Upper lobe of right lung (tissue), 1 donor: ENCODE results near the gene SRRD. TPM values are rescaled to one million over a fixed set of nuclear protein-coding genes. Genes with fewer than 3 reads are reported as not detected.

Experiments used
- ATAC-seq: fragments of 200-7000 bp; cut with Tn5 transposase; one replicate; pipeline ENCODE4 v1.9.1; 2020; ENCODE audit warnings: mild to moderate bottlenecking, moderate library complexity
- DNase-seq: peaks from one replicate; pipeline ENCODE4 v3.0.0-alpha.2; 2020
- H3K27ac ChIP-seq: fragments of 200-600 bp; one replicate; pipeline ENCODE4 v1.8.0; 2022
- H3K27me3 ChIP-seq: fragments of 200-600 bp; one replicate; pipeline ENCODE4 v1.8.0; 2022; ENCODE audit warnings: mild to moderate bottlenecking
- H3K36me3 ChIP-seq: fragments of 200-600 bp; one replicate; pipeline ENCODE4 v1.8.0; 2022
- H3K4me1 ChIP-seq: fragments of 200-600 bp; one replicate; pipeline ENCODE4 v1.8.0; 2022
- H3K4me3 ChIP-seq: fragments of 200-600 bp; one replicate; pipeline ENCODE4 v1.8.0; 2022; ENCODE audit warnings: mild to moderate bottlenecking
- H3K9me3 ChIP-seq: fragments of 200-600 bp; one replicate; pipeline ENCODE4 v1.8.0; 2022
- CTCF ChIP-seq: fragments of 200-600 bp; IDR thresholded peaks from one replicate; pipeline ENCODE4 v1.8.0; 2022; ENCODE audit warnings: antibody characterized with exemption
- intact Hi-C: fragments of 100-400 bp; cut with DNase I; formaldehyde crosslinking; loops from one replicate; pipeline ENCODE4 v1.11.0; 2022
- total RNA-seq: library from RNA; stranded (reverse); fragmentation: NEBNext Ultra II Directional; extraction: Animal tissue kit (Norgen Biotek cat#: 25700); gene quantifications from one replicate; pipeline ENCODE4 v1.2.1, GENCODE V29; 2021
- donor health status: DM: no; HTN: yes; CAD: no; lungs with severe emphysema.

The SRRD gene
- total RNA-seq, 1 donor from 2014 or later: 14.6 TPM

GRCh38 chr22:26513838-26514237 lies 30.2 kb downstream of the SRRD start:
- no peaks in the 10 kb centered on the region for H3K9me3 ChIP-seq
- H3K27ac ChIP-seq: no peak overlapping the region
- no peak for DNase-seq
- TF ChIP-seq CTCF: no peak
- peaks cover 17% of the 10 kb centered on the region for H3K4me1 ChIP-seq
- H3K36me3 ChIP-seq: peaks cover 16% of the 10 kb centered on the region
- H3K4me3 ChIP-seq: no peak overlapping the region
- H3K27me3 ChIP-seq: no peaks in the 10 kb centered on the region
- ATAC-seq: no peak
- intact Hi-C loops: no loop called here

GRCh38 chr22:26514419-26515161 lies 30.9 kb downstream of the SRRD start:
- no peak for TF ChIP-seq CTCF
- Histone ChIP-seq H3K27ac (no peak overlapping the region), H3K36me3 (peaks cover 8% of the 10 kb centered on the region), H3K9me3 (no peaks in the 10 kb centered on the region), H3K27me3 (no peaks in the 10 kb centered on the region), H3K4me3 (no peak overlapping the region), H3K4me1 (peaks cover 17% of the 10 kb centered on the region)
- ATAC-seq (no peak), DNase-seq (no peak)
- intact Hi-C loops: no loop called here

DNA sequence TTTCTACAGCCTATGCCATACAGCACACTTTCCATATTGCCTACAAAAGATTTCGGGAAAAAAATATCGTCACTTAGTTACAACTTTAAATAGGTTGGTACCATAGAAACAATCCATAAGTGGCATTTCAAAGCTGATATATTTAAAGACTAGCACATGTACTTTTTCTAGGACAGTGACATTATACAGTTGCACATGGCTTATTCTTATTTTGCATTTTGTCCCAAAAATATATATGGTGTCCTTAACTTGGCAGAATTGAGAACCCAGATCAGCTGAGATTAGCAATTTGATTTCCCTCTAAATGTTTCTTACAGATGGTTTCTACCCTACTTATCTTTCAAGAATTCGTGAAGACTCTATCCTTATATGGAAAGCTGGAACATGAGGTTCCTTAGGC lies 32.3 kb downstream of the SRRD start:
- ATAC-seq: no peak
- H3K4me3 ChIP-seq: no peak overlapping the region
- no peak for TF ChIP-seq CTCF
- H3K36me3 ChIP-seq: no peaks in the 10 kb centered on the region
- intact Hi-C loops: no loop called here
- peaks cover 16% of the 10 kb centered on the region for H3K4me1 ChIP-seq
- no peak for DNase-seq
- H3K27ac ChIP-seq: no peak overlapping the region
- H3K9me3 ChIP-seq: no peaks in the 10 kb centered on the region
- no peaks in the 10 kb centered on the region for H3K27me3 ChIP-seq

DNA sequence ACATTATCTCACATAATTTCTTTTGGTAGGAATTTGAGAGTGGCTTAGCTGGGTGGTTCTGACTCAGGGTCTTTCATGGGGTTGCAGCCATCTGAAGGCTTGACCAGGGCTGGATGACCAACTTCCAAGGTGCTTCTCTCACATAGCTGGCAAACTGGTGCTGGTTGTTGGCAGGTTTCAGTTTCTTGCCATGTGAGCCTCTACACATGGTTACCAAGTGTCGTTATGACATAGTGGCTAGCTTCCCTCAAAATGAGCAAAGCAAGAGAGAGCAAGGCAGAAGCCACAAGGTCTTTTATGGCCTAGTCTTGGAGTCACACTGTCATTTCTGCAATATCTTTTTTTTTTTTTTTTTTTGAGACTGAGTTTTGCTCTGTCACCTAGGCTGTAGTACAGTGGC lies 32.8 kb downstream of the SRRD start:
- intact Hi-C loops: no loop called here
- TF ChIP-seq CTCF: no peak

DNA sequence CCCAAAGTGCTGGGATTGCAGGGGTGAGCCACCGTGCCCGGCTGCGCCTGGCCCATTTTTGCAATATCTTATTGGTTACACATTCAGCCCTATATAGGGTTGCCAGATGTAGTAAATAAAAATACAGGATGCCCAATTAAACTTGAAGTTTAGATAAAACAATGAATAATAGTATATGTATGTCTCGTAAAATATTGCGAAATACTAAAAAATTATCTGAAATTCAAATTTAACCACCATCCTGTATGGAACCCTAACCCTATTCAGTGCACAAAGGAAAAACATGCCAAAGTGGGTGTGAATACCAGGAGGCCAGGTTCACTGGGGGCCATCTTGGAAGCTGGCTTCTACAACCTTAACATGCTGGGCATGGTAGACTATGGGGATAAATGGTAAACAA lies 33.8 kb downstream of the SRRD start:
- Histone ChIP-seq H3K27ac (no peak overlapping the region), H3K9me3 (no peaks in the 10 kb centered on the region), H3K27me3 (no peaks in the 10 kb centered on the region), H3K4me3 (no peak overlapping the region), H3K36me3 (no peaks in the 10 kb centered on the region), H3K4me1 (peaks cover 8% of the 10 kb centered on the region)
- ATAC-seq (no peak), DNase-seq (no peak)
- TF ChIP-seq CTCF: no peak
- intact Hi-C loops: no loop called here

More for the DNA sequence above, 32.8 kb downstream of the SRRD start:
- Histone ChIP-seq H3K4me3 (no peak overlapping the region), H3K27me3 (no peaks in the 10 kb centered on the region), H3K4me1 (peaks cover 11% of the 10 kb centered on the region), H3K9me3 (no peaks in the 10 kb centered on the region), H3K27ac (no peak overlapping the region), H3K36me3 (no peaks in the 10 kb centered on the region)
- ATAC-seq (no peak), DNase-seq (no peak)

DNA sequence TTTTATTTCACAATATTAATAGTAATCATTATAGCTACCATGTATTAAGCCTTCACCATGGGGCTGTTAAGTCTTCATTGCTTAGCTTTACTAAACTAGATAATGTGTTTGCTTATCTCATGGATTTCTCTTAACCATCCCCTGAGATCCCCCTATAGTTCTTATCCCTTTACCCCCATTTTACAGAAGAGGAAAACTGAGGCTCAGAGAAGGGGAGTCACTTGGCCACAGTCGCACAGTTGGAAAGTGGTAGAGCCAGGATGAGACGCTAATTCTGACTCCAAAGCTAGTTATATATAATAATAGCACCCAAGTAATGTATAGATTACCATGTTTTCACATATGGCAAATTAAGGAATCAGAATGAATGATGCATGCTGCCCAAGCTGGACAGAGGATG lies 38.3 kb downstream of the SRRD start:
- intact Hi-C loops: no loop called here
- Histone ChIP-seq H3K9me3 (no peaks in the 10 kb centered on the region), H3K4me3 (no peak overlapping the region), H3K27me3 (no peaks in the 10 kb centered on the region), H3K27ac (no peak overlapping the region), H3K4me1 (no peaks in the 10 kb centered on the region), H3K36me3 (peaks cover 37% of the 10 kb centered on the region)
- TF ChIP-seq CTCF: no peak
- DNase-seq: no peak
- ATAC-seq: no peak
